Loucy (cell line): ENCODE data around the gene RABGGTA.

Source experiments
- H2AFZ ChIP-seq: fragments of 200-600 bp; sonication (generic); 2 replicates; pipeline ENCODE4 v1.6.0; 2016; ENCODE audit warnings: antibody characterized with exemption, mild to moderate bottlenecking, low read length, moderate library complexity
- H3F3A ChIP-seq: fragments of 200-600 bp; 2 replicates; pipeline ENCODE4 v1.6.0; 2016; ENCODE audit warnings: antibody characterized with exemption, low read depth, mild to moderate bottlenecking
- H3K27me3 ChIP-seq: fragments of 200-600 bp; sonication (generic); 2 replicates; pipeline ENCODE4 v1.6.1; 2014; ENCODE audit warnings: low read length, mild to moderate bottlenecking; ENCODE audit not compliant: insufficient read depth, poor library complexity, severe bottlenecking
- H3K36me3 ChIP-seq: fragments of 200-600 bp; sonication (generic); 2 replicates; pipeline ENCODE4 v1.6.1; 2016; ENCODE audit warnings: low read length; ENCODE audit not compliant: insufficient read depth
- H3K4me1 ChIP-seq: fragments of 200-600 bp; sonication (generic); 2 replicates; pipeline ENCODE4 v1.5.1; 2014; ENCODE audit warnings: low read length, mild to moderate bottlenecking; ENCODE audit not compliant: insufficient read depth, poor library complexity, severe bottlenecking
- H3K4me2 ChIP-seq: fragments of 200-600 bp; sonication (generic); 2 replicates; pipeline ENCODE4 v1.6.0; 2014; ENCODE audit warnings: antibody characterized with exemption, low read length, low read depth, mild to moderate bottlenecking; ENCODE audit not compliant: poor library complexity, severe bottlenecking
- H3K4me3 ChIP-seq: fragments of 200-600 bp; sonication (generic); 2 replicates; pipeline ENCODE4 v1.5.1; 2014; ENCODE audit warnings: low read length, mild to moderate bottlenecking, mixed read lengths; ENCODE audit not compliant: poor library complexity, severe bottlenecking
- H3K79me2 ChIP-seq: fragments of 200-600 bp; sonication (generic); 2 replicates; pipeline ENCODE4 v1.6.1; 2014; ENCODE audit warnings: low read length; ENCODE audit not compliant: insufficient read depth
- H3K9ac ChIP-seq: fragments of 200-600 bp; sonication (generic); 2 replicates; pipeline ENCODE4 v1.6.0; 2014; ENCODE audit warnings: mild to moderate bottlenecking, low read depth, low read length, moderate library complexity; ENCODE audit not compliant: poor library complexity, severe bottlenecking
- H3K9me2 ChIP-seq: fragments of 200-600 bp; sonication (generic); replicated peaks from 2 replicates; pipeline ENCODE4 v1.6.1; 2016; ENCODE audit warnings: low read depth, low read length, mixed read lengths
- H3K9me3 ChIP-seq: fragments of 200-600 bp; sonication (generic); 2 replicates; pipeline ENCODE4 v1.6.1; 2014; ENCODE audit warnings: mild to moderate bottlenecking, antibody characterized with exemption, low read length, low read depth; ENCODE audit not compliant: insufficient read depth
- H4K20me1 ChIP-seq: fragments of 200-600 bp; sonication (generic); 2 replicates; pipeline ENCODE4 v1.6.0; 2014; ENCODE audit warnings: antibody characterized with exemption, low read length, mild to moderate bottlenecking; ENCODE audit not compliant: insufficient read depth, poor library complexity, severe bottlenecking
- EZH2phosphoT487 ChIP-seq: fragments of 200-600 bp; IDR thresholded peaks from 2 replicates; pipeline ENCODE4 v1.6.1; 2018; ENCODE audit warnings: antibody characterized with exemption, mild to moderate bottlenecking, moderate library complexity, borderline replicate concordance
- TF ChIP-seq, protein P1 (sequence below): fragments of 200-600 bp; sonication (generic); conservative IDR thresholded peaks from 2 replicates; pipeline ENCODE4 v1.5.1; 2014; ENCODE audit warnings: mild to moderate bottlenecking, antibody characterized with exemption, low read length

Gene RABGGTA

DNA sequence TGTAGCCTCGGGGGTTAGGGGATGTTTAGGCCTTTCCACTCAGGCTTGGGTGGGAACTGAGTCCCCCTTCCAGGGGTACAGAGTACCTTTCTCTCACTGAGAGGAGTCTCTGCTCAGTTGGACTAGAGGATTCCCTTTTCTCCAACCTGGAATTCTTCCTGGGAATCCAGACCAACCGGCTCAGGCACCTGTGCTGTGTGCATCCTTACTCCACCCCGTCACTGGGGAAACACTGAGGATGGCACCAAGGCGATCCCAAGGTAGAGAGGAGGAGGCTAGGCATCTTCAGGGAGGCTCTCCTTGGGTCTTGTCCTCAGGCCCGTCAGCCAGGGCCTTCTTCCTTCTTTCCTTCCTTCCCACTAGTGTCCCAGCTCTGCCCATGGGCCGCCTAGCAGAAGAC, 7.5 kb downstream of the RABGGTA start:
- H3K27me3 ChIP-seq = no peaks in the 10 kb centered on the region
- H3K9ac ChIP-seq = no peak overlapping the region
- H3K36me3 ChIP-seq = no peaks in the 10 kb centered on the region
- H3K4me1 ChIP-seq = no peaks in the 10 kb centered on the region
- no peak overlapping the region for H3K4me3 ChIP-seq
- H3K9me2 ChIP-seq = no peaks in the 10 kb centered on the region
- H4K20me1 ChIP-seq = no peaks in the 10 kb centered on the region
- H3K9me3 ChIP-seq = no peaks in the 10 kb centered on the region
- H2AFZ ChIP-seq = no peak overlapping the region
- TF ChIP-seq, protein P1, sequence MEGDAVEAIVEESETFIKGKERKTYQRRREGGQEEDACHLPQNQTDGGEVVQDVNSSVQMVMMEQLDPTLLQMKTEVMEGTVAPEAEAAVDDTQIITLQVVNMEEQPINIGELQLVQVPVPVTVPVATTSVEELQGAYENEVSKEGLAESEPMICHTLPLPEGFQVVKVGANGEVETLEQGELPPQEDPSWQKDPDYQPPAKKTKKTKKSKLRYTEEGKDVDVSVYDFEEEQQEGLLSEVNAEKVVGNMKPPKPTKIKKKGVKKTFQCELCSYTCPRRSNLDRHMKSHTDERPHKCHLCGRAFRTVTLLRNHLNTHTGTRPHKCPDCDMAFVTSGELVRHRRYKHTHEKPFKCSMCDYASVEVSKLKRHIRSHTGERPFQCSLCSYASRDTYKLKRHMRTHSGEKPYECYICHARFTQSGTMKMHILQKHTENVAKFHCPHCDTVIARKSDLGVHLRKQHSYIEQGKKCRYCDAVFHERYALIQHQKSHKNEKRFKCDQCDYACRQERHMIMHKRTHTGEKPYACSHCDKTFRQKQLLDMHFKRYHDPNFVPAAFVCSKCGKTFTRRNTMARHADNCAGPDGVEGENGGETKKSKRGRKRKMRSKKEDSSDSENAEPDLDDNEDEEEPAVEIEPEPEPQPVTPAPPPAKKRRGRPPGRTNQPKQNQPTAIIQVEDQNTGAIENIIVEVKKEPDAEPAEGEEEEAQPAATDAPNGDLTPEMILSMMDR = no peak
- no peak for TF ChIP-seq EZH2phosphoT487
- H3K79me2 ChIP-seq = no peaks in the 10 kb centered on the region
- no peaks in the 10 kb centered on the region for H3F3A ChIP-seq
- H3K4me2 ChIP-seq = no peak overlapping the region

DNA sequence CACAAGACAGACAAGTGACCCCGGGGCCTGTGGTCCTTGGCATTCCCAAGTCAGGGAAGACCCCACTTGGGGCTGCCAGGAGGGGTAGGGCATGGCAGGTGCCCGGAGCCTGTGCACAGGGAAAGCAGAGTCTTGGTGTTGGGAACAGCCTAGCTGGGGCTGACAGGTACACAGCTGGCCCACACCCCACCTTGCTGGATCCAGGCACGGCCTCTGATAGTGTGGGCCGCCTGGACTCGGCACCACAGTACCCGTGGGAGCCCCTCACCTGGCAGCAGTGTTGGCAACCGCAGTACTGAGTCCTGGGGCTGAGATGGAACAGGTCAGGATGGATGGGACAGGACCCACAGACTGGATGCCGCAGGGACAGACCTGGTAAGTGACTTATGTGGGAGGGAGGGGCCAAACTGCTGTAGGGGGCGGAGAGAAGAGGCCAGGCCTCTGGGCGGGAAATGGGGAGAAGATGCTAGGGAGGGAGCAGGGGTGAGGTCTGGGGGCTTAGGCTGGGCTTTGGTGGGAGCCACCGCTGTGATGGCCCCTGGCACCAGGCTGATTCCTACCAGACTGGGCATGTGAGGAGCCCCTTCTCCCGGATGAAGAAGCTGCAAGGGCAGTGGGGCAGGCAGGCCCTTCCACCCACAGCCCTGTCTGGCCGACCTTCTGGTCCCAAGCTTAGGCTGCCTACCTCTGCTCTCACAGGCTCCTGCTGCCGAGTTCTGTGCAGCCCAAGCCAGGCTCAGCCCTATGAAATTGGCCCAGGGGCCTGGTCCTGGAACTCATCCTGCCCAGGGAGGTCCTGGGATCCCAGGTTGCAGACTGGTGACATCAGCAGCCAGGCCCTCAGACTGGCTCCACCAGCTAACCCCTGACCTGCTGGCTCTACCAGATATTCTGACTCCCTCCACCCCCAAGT, 8.3 kb downstream of the RABGGTA start, which contains the start of gene TGM1:
TSS of gene TGM1 (minus strand) at position 357 of the 913 bp plus-strand sequence. CDS start 825 bp downstream, outside the sequence.
- Histone ChIP-seq H3K9ac (no peak within 1 kb of the TSS), H3K27me3 (no peaks in the 10 kb centered on the region), H3K4me3 (no peak within 1 kb of the TSS), H3K4me2 (no peak within 1 kb of the TSS), H3K4me1 (no peaks in the 10 kb centered on the region), H3K36me3 (no peaks in the 10 kb centered on the region), H3K9me3 (no peaks in the 10 kb centered on the region), H2AFZ (no peak within 1 kb of the TSS), H3K9me2 (no peaks in the 10 kb centered on the region), H4K20me1 (no peaks in the 10 kb centered on the region), H3F3A (no peaks in the 10 kb centered on the region), H3K79me2 (no peaks in the 10 kb centered on the region)
- TF ChIP-seq, protein P1 = no peak
- no peak for TF ChIP-seq EZH2phosphoT487

DNA sequence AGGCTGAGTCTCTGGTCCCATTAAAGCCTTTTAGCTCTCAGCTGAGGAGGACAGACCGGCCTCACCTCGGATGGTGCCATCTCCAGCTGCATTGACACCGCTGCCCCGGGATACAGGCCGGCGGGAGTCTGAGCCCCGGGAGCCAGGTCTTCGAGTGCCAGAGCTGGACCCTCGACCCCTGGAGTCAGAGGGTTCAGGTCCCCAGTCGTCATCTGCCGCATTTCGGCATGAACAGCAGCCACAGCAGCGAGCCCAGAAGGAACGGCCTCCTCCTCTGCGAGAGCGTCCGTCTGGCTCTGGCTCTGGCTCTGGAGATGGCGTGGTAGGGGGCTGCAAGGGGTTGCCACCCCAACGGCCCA, 9.4 kb downstream of the RABGGTA start:
- no peak overlapping the region for H3K4me2 ChIP-seq
- TF ChIP-seq EZH2phosphoT487 = no peak
- TF ChIP-seq, protein P1 = no peak
- H3K27me3 ChIP-seq = no peaks in the 10 kb centered on the region
- H3F3A ChIP-seq = no peaks in the 10 kb centered on the region
- no peak overlapping the region for H2AFZ ChIP-seq
- no peaks in the 10 kb centered on the region for H3K9me2 ChIP-seq
- no peaks in the 10 kb centered on the region for H4K20me1 ChIP-seq
- no peak overlapping the region for H3K9ac ChIP-seq
- H3K9me3 ChIP-seq = no peaks in the 10 kb centered on the region
- H3K4me1 ChIP-seq = no peaks in the 10 kb centered on the region
- no peaks in the 10 kb centered on the region for H3K36me3 ChIP-seq
- no peak overlapping the region for H3K4me3 ChIP-seq
- no peaks in the 10 kb centered on the region for H3K79me2 ChIP-seq
